ENCODE results near the gene IQCE.
"Not testable (repeated sequence)": the region's sequence is repeated elsewhere in the genome, so short reads cannot be mapped to it uniquely, and the experiment has no call there.

The IQCE gene

DNA sequence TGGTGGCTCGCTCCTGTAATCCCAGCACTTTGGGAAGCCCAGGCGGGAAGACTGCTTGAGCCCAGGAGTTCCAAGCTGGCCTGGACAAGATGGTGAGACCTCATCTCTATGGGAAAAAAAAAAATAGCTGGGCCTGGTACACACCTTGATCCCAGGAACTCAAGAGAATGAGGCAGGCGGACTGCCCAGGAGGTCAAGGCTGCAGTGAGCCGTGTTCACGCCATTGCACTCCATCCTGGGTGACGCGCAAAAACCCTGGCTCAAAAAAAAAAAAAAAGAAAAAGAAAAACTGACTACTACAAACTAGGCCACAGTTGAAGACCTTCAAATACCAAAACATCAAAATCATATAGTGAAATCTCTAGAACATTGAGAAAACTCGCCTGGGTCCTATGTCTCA lies 7.4 kb upstream of the IQCE start:
- TF ChIP-seq ZNF274 (IDR thresholded peaks at IDR 0.05; ENCODE audit: low read depth, low read length) = no peak
- no peak overlapping the region for H3K4me3 ChIP-seq (ENCODE audit: low read length)

DNA sequence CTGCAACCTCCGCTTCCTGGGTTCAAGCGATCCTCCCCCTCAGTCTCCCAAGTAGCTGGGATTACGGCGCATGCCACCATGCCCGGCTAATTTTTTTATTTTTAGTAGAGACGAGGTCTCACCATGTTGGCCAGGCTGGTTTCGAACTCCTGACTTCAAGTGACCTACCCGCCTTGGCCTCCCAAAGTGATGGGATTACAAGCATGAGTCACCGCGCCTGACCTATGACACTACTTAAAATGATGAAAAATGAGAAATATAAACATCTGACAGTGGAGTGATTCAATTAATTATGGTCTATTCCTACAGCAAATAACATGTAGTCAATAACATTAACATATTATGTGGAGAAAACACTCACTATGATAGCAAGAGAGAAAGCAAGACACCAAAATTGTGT lies 5.7 kb upstream of the IQCE start:
- TF ChIP-seq ZNF274 (IDR thresholded peaks at IDR 0.05; ENCODE audit: low read depth, low read length) = no peak
- H3K4me3 ChIP-seq (ENCODE audit: low read length) = no peak overlapping the region

DNA sequence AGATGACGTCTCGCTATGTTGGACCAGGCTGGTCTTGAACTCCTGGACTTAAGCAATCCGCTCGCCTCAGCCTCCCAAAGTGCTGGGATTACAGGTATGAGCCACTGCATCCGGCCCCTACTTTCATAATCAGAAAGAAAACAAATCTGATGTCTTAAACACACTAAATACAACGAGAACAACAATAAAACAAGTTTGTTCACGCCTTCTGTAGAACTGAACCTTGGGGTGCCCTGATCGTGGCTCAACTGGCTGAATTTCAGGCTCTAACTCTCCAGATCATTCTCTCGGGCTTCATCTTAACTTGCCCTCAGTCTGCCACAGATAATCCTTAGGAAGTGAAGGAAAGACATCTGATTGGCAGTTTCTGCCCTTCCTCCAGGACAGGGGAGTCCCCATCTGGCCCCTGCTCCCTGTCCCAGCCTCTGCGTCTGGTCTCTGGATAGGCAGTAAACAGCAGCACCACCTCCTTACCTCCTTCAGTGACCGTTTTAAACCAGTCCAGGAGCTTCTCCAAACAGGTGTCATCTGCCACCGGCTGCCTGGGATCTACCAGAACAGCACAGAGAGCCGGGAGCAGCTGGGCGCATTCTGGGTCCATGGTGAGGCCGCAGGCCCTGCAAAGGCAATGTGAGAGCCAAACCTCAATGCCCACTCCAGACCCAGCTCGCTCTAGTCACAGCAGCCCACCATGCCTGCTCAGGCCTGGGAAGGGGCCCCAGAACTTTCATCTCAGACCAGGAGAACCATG lies 4.8 kb upstream of the IQCE start:
- TF ChIP-seq ZNF274 (IDR thresholded peaks at IDR 0.05; ENCODE audit: low read depth, low read length) = no peak
- H3K4me3 ChIP-seq (ENCODE audit: low read length) = peak overlapping the region; percentile 82

GRCh38 chr7:2554661-2555111 lies 4.1 kb upstream of the IQCE start:
- peak overlapping the region; percentile 82 for H3K4me3 ChIP-seq (ENCODE audit: low read length)
- no peak for TF ChIP-seq ZNF274 (IDR thresholded peaks at IDR 0.05; ENCODE audit: low read depth, low read length)

- no peak for TF ChIP-seq ZNF274 (IDR thresholded peaks at IDR 0.05; ENCODE audit: low read depth, low read length)
- peak within 1 kb of the TSS; percentile 82 for H3K4me3 ChIP-seq (ENCODE audit: low read length)
Observed at GRCh38 chr7:2555121-2556052, 3.4 kb upstream of the IQCE start, which contains the start of gene BRAT1. Gene BRAT1, minus strand, starts transcription at chr7:2555524. Its CDS starts 1,093 bp downstream, at chr7:2554431.

- TF ChIP-seq ZNF274 (IDR thresholded peaks at IDR 0.05; ENCODE audit: low read depth, low read length) = no peak
- peak overlapping the region; percentile 87 for H3K4me3 ChIP-seq (ENCODE audit: low read length)
Observed at GRCh38 chr7:2559283-2559950, 638 bp downstream of the IQCE start.

DNA sequence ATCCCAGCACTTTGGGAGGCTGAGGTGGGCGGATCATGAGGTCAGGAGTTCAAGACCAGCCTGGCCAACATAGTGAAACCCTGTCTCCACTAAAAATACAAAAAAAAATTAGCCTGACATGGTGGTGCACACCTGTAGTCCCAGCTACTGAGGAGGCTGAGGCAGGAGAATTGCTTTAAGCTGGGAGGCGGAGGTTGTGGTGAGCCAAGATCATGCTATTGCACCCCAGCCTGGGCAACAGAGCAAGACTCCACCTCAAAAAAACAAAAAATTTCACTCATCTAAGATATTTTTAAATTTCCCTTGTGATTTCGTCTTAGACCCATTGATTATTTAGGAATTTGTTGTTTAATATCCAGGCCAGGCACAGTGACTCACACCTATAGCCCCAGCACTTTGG lies 5.2 kb downstream of the IQCE start:
- not testable (repeated sequence) for H3K4me3 ChIP-seq (ENCODE audit: low read length)

DNA sequence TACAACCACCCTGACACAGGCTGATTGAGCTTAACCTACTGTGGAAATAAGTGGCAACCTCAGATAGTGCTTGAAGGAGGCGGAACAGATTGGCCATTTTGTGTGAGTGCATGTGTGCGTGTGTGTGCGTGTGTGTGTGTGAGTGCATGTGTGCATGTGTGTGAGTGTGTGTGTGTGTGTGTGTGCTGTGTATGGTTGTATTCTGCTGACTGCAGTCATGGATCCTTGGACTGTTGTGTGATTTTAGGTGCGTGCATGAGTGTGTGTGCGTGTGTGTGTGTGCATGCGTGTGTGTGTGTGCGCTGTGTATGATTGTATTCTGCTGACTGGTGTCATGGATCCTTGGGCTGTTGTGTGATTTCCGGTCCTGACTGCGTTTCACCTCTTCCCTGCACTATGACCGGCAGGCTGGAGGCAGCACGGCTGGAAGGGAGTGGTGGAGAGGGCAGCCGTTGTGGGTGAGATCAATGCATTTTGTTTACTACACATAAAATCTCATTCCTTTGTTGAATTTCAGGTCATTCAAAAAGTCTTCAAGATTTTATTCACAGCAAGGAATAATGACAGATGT lies 6.3 kb downstream of the IQCE start:
- no peak for TF ChIP-seq ZNF274 (IDR thresholded peaks at IDR 0.05; ENCODE audit: low read depth, low read length)
- H3K4me3 ChIP-seq (ENCODE audit: low read length) = no peak overlapping the region

- H3K4me3 ChIP-seq (ENCODE audit: low read length) = no peak overlapping the region
- TF ChIP-seq ZNF274 (IDR thresholded peaks at IDR 0.05; ENCODE audit: low read depth, low read length) = no peak
Observed at GRCh38 chr7:2566348-2566889, 7.6 kb downstream of the IQCE start.

DNA sequence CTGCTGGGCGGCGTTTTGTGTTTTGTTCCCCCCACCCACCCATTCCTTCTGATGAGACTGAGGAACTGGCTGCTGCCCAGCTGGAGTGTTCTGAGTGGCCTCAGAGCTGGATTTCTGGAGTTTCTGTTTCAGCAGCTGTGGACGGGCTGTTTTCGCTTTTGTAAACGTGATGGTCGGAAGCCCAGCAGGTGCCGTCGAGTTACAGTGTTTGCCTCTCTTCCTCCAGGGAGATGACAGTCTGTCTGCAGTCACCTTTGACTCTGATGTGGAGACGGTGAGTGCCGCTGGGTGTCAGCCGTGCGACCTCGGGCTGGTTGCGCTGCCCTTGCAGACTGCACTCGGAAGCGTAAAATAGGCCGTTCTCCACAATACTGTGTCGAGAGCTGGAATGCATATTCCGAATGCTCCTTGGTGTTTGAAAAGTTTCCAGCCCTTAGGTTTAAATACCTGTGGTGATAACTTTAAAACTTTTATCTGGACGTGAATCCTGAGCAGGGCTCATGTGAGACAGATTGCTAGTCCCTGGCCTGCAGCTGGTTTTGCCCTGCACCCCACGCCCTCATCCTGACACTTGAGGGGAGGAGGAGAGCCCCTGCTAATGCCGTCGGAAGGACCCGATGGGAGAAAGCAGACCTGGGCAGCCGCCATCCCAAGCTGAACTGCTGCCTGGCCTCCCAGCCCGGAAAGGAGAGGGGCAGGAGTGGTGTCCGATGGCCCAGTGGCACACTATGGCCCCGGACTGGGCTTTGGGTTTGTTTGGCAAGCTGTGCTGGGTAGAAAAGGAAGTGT lies 8.3 kb downstream of the IQCE start:
- TF ChIP-seq ZNF274 (IDR thresholded peaks at IDR 0.05; ENCODE audit: low read depth, low read length) = no peak
- H3K4me3 ChIP-seq (ENCODE audit: low read length) = no peak overlapping the region

DNA sequence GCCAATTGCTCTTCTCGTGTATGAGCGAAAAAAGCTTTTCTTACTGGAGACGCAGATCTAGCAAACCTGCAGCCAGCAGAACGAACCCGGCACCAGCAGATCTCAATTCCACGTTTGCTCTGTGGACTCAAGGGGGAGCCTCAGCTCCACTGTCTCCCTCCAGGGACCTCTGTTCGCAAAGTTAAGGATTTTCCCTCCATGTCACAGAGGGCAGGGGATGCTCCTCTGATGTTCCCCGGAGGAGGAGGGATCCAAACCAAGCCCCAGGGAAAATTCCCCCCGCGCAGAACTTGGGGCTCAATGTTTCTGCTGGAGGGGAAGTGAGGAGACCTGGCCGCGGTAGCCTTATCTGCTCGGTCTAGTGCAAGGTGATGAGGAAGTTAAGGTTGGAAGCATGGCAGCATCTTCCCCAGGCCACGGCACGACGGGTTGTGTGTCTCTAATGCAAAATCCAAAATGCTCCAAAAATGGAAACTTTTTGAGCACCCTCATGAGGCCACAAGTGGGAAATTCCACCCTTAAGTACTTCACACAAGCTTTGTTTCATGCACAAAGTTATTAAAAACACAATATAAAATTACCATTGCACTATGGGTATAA lies 9.0 kb downstream of the IQCE start:
- TF ChIP-seq ZNF274 (IDR thresholded peaks at IDR 0.05; ENCODE audit: low read depth, low read length) = no peak
- no peak overlapping the region for H3K4me3 ChIP-seq (ENCODE audit: low read length)

- H3K4me3 ChIP-seq (ENCODE audit: low read length) = no peak overlapping the region
- no peak for TF ChIP-seq ZNF274 (IDR thresholded peaks at IDR 0.05; ENCODE audit: low read depth, low read length)
Observed at GRCh38 chr7:2568521-2569223, 9.9 kb downstream of the IQCE start.

Data from GM08714 (cell line).